Activated CD4-positive, alpha-beta T cell treated with anti-CD3 and anti-CD28 coated beads for 48 hours (primary cell): ENCODE data around the gene COL4A4.

Experiments
- DNase-seq: peaks from one replicate; pipeline ENCODE4 v3.0.0-alpha.2; 2020

The COL4A4 gene

GRCh38 chr2:227160164-227160563 lies 3.8 kb downstream of the COL4A4 start:
- no peak for DNase-seq

GRCh38 chr2:227154986-227155774 lies 8.8 kb downstream of the COL4A4 start:
- DNase-seq: no peak

- no peak for DNase-seq
Observed at GRCh38 chr2:227153758-227154486, 10.1 kb downstream of the COL4A4 start.

GRCh38 chr2:227153307-227153706 lies 10.7 kb downstream of the COL4A4 start:
- DNase-seq: no peak

- no peak for DNase-seq
Observed at GRCh38 chr2:227152093-227152766, 11.8 kb downstream of the COL4A4 start.

- no peak for DNase-seq
Observed at GRCh38 chr2:227150222-227150936, 13.6 kb downstream of the COL4A4 start.

GRCh38 chr2:227148106-227148505 lies 15.9 kb downstream of the COL4A4 start:
- DNase-seq: no peak

GRCh38 chr2:227147023-227147422 lies 17.0 kb downstream of the COL4A4 start:
- DNase-seq: no peak

GRCh38 chr2:227146456-227146855 lies 17.5 kb downstream of the COL4A4 start:
- no peak for DNase-seq

GRCh38 chr2:227143895-227144294 lies 20.1 kb downstream of the COL4A4 start:
- no peak for DNase-seq

GRCh38 chr2:227141301-227141700 lies 22.7 kb downstream of the COL4A4 start:
- no peak for DNase-seq

GRCh38 chr2:227134591-227134990 lies 29.4 kb downstream of the COL4A4 start:
- no peak for DNase-seq

GRCh38 chr2:227132986-227133385 lies 31.0 kb downstream of the COL4A4 start:
- no peak for DNase-seq

GRCh38 chr2:227130636-227131035 lies 33.4 kb downstream of the COL4A4 start:
- no peak for DNase-seq

- DNase-seq: no peak
Observed at GRCh38 chr2:227127201-227127600, 36.8 kb downstream of the COL4A4 start.

- no peak for DNase-seq
Observed at GRCh38 chr2:227125506-227125905, 38.5 kb downstream of the COL4A4 start.

- no peak for DNase-seq
Observed at GRCh38 chr2:227124811-227125210, 39.2 kb downstream of the COL4A4 start.

- no peak for DNase-seq
Observed at GRCh38 chr2:227123697-227124096, 40.3 kb downstream of the COL4A4 start.

GRCh38 chr2:227118353-227118752 lies 45.7 kb downstream of the COL4A4 start:
- no peak for DNase-seq

- no peak for DNase-seq
Observed at GRCh38 chr2:227117852-227118251, 46.2 kb downstream of the COL4A4 start.

GRCh38 chr2:227117027-227117426 lies 47.0 kb downstream of the COL4A4 start:
- DNase-seq: no peak

- no peak for DNase-seq
Observed at GRCh38 chr2:227115761-227116160, 48.2 kb downstream of the COL4A4 start.
